ENCODE measurements around the gene COL18A1. TPM values are rescaled to one million over a fixed set of nuclear protein-coding genes. Genes with fewer than 3 reads are reported as not detected.

COL18A1 gene
- total and polyA plus RNA-seq, 9 of the 15 experiments (the other 6 are each of a cell fraction or from before 2014, with no cell fraction given): 0.14 to 16.4 (median 2.0) TPM

GRCh38 chr21:45411810-45412206 lies 6.8 kb downstream of the COL18A1 start (continued):
- TF ChIP-seq, protein P1, sequence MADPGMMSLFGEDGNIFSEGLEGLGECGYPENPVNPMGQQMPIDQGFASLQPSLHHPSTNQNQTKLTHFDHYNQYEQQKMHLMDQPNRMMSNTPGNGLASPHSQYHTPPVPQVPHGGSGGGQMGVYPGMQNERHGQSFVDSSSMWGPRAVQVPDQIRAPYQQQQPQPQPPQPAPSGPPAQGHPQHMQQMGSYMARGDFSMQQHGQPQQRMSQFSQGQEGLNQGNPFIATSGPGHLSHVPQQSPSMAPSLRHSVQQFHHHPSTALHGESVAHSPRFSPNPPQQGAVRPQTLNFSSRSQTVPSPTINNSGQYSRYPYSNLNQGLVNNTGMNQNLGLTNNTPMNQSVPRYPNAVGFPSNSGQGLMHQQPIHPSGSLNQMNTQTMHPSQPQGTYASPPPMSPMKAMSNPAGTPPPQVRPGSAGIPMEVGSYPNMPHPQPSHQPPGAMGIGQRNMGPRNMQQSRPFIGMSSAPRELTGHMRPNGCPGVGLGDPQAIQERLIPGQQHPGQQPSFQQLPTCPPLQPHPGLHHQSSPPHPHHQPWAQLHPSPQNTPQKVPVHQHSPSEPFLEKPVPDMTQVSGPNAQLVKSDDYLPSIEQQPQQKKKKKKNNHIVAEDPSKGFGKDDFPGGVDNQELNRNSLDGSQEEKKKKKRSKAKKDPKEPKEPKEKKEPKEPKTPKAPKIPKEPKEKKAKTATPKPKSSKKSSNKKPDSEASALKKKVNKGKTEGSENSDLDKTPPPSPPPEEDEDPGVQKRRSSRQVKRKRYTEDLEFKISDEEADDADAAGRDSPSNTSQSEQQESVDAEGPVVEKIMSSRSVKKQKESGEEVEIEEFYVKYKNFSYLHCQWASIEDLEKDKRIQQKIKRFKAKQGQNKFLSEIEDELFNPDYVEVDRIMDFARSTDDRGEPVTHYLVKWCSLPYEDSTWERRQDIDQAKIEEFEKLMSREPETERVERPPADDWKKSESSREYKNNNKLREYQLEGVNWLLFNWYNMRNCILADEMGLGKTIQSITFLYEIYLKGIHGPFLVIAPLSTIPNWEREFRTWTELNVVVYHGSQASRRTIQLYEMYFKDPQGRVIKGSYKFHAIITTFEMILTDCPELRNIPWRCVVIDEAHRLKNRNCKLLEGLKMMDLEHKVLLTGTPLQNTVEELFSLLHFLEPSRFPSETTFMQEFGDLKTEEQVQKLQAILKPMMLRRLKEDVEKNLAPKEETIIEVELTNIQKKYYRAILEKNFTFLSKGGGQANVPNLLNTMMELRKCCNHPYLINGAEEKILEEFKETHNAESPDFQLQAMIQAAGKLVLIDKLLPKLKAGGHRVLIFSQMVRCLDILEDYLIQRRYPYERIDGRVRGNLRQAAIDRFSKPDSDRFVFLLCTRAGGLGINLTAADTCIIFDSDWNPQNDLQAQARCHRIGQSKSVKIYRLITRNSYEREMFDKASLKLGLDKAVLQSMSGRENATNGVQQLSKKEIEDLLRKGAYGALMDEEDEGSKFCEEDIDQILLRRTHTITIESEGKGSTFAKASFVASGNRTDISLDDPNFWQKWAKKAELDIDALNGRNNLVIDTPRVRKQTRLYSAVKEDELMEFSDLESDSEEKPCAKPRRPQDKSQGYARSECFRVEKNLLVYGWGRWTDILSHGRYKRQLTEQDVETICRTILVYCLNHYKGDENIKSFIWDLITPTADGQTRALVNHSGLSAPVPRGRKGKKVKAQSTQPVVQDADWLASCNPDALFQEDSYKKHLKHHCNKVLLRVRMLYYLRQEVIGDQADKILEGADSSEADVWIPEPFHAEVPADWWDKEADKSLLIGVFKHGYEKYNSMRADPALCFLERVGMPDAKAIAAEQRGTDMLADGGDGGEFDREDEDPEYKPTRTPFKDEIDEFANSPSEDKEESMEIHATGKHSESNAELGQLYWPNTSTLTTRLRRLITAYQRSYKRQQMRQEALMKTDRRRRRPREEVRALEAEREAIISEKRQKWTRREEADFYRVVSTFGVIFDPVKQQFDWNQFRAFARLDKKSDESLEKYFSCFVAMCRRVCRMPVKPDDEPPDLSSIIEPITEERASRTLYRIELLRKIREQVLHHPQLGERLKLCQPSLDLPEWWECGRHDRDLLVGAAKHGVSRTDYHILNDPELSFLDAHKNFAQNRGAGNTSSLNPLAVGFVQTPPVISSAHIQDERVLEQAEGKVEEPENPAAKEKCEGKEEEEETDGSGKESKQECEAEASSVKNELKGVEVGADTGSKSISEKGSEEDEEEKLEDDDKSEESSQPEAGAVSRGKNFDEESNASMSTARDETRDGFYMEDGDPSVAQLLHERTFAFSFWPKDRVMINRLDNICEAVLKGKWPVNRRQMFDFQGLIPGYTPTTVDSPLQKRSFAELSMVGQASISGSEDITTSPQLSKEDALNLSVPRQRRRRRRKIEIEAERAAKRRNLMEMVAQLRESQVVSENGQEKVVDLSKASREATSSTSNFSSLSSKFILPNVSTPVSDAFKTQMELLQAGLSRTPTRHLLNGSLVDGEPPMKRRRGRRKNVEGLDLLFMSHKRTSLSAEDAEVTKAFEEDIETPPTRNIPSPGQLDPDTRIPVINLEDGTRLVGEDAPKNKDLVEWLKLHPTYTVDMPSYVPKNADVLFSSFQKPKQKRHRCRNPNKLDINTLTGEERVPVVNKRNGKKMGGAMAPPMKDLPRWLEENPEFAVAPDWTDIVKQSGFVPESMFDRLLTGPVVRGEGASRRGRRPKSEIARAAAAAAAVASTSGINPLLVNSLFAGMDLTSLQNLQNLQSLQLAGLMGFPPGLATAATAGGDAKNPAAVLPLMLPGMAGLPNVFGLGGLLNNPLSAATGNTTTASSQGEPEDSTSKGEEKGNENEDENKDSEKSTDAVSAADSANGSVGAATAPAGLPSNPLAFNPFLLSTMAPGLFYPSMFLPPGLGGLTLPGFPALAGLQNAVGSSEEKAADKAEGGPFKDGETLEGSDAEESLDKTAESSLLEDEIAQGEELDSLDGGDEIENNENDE (IDR thresholded peaks at IDR 0.05; ENCODE audit: low read depth, low read length): no peak
- TF ChIP-seq GTF2E2 (tag; IDR thresholded peaks at IDR 0.05): peak; percentile 53; the same call in 1 of the 2 replicates
- TF ChIP-seq ESRRA (IDR thresholded peaks at IDR 0.05; ENCODE audit: borderline replicate concordance, low read depth): no peak
- TF ChIP-seq NBN (IDR thresholded peaks at IDR 0.05; ENCODE audit: low read depth): no peak
- TF ChIP-seq KDM5B (IDR thresholded peaks at IDR 0.05; ENCODE audit: insufficient replicate concordance, low read depth, low read length): peak; percentile 17
- TF ChIP-seq SLC30A9 (CRISPR knock-in tag; IDR thresholded peaks at IDR 0.05): no peak
- no peak for TF ChIP-seq HNRNPUL1 (IDR thresholded peaks at IDR 0.05; ENCODE audit: low read length)
- TF ChIP-seq GABPA (tag; conservative IDR thresholded peaks at IDR 0.05; ENCODE audit: low read depth): peak; percentile 12; the same call in 1 of the 2 replicates
- TF ChIP-seq EGR1 (conservative IDR thresholded peaks at IDR 0.05): no peak
- TF ChIP-seq TEAD2 (tag; IDR thresholded peaks at IDR 0.05): no peak
- TF ChIP-seq, protein P2, sequence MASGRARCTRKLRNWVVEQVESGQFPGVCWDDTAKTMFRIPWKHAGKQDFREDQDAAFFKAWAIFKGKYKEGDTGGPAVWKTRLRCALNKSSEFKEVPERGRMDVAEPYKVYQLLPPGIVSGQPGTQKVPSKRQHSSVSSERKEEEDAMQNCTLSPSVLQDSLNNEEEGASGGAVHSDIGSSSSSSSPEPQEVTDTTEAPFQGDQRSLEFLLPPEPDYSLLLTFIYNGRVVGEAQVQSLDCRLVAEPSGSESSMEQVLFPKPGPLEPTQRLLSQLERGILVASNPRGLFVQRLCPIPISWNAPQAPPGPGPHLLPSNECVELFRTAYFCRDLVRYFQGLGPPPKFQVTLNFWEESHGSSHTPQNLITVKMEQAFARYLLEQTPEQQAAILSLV (tag; IDR thresholded peaks at IDR 0.05): 0 out of 2 replicates have a peak, but pooled peaks have one; percentile 9
- 0 out of 2 replicates have a peak, but pooled peaks have one; percentile 21 for TF ChIP-seq ZNF589 (CRISPR knock-in tag; IDR thresholded peaks at IDR 0.05; ENCODE audit: low read depth)
- peak; percentile 44; the same call in 1 of the 2 replicates for TF ChIP-seq ZNF41 (CRISPR knock-in tag; conservative IDR thresholded peaks at IDR 0.05)
- no peak for TF ChIP-seq MAFG (tag; conservative IDR thresholded peaks at IDR 0.05)
- TF ChIP-seq, protein P3, sequence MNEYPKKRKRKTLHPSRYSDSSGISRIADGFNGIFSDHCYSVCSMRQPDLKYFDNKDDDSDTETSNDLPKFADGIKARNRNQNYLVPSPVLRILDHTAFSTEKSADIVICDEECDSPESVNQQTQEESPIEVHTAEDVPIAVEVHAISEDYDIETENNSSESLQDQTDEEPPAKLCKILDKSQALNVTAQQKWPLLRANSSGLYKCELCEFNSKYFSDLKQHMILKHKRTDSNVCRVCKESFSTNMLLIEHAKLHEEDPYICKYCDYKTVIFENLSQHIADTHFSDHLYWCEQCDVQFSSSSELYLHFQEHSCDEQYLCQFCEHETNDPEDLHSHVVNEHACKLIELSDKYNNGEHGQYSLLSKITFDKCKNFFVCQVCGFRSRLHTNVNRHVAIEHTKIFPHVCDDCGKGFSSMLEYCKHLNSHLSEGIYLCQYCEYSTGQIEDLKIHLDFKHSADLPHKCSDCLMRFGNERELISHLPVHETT (CRISPR knock-in tag; conservative IDR thresholded peaks at IDR 0.05 in 1 of 2, IDR thresholded peaks at IDR 0.05 in 1 of 2): peak in 1 of 2 experiments; percentile 36; a peak in 1 of 4 replicates
